ENCODE results near the gene SCUBE3.
A peak's percentile ranks its signal among the peaks of the same experiment; 100 is the strongest.

The SCUBE3 gene

DNA sequence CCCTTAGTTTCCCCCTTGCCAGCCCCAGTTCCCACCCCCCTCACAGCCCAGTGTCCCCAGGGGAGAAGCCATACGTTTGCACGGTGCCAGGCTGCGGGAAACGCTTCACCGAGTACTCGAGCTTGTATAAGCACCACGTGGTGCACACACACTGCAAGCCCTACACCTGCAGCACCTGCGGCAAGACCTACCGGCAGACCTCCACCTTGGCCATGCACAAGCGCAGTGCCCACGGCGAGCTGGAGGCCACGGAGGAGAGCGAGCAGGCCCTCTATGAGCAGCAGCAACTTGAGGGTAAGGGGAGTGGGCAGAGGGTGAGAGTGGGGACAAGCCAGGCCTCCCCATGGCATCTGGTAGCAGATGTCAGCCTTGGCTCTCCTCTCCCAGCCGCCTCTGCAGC, 78.7 kb downstream of the SCUBE3 start:
- Histone ChIP-seq H3K9ac (ENCODE audit: low read depth, low read length, poor library complexity, severe bottlenecking) (no peak overlapping the region), H3K27me3 (ENCODE audit: insufficient read depth, low read length, poor library complexity, severe bottlenecking) (no peaks in the 10 kb centered on the region), H3K4me3 (ENCODE audit: low read length, poor library complexity, severe bottlenecking) (no peak overlapping the region), H3K9me3 (ENCODE audit: insufficient read depth, low read depth, low read length) (no peaks in the 10 kb centered on the region), H3K79me2 (ENCODE audit: insufficient read depth, low read length) (no peaks in the 10 kb centered on the region), H3K9me2 (replicated peaks; ENCODE audit: low read depth, low read length) (no peaks in the 10 kb centered on the region), H3K4me2 (ENCODE audit: low read depth, low read length, poor library complexity, severe bottlenecking) (no peak overlapping the region), H3K36me3 (ENCODE audit: insufficient read depth, low read length) (peaks cover 23% of the 10 kb centered on the region; the same call in 1 of the 2 replicates), H3F3A (ENCODE audit: low read depth) (no peaks in the 10 kb centered on the region), H3K4me1 (ENCODE audit: insufficient read depth, low read length, poor library complexity, severe bottlenecking) (peaks cover 31% of the 10 kb centered on the region), H4K20me1 (ENCODE audit: insufficient read depth, low read length, poor library complexity, severe bottlenecking) (no peaks in the 10 kb centered on the region), H2AFZ (ENCODE audit: low read length) (no peak overlapping the region)
- TF ChIP-seq, protein P1, sequence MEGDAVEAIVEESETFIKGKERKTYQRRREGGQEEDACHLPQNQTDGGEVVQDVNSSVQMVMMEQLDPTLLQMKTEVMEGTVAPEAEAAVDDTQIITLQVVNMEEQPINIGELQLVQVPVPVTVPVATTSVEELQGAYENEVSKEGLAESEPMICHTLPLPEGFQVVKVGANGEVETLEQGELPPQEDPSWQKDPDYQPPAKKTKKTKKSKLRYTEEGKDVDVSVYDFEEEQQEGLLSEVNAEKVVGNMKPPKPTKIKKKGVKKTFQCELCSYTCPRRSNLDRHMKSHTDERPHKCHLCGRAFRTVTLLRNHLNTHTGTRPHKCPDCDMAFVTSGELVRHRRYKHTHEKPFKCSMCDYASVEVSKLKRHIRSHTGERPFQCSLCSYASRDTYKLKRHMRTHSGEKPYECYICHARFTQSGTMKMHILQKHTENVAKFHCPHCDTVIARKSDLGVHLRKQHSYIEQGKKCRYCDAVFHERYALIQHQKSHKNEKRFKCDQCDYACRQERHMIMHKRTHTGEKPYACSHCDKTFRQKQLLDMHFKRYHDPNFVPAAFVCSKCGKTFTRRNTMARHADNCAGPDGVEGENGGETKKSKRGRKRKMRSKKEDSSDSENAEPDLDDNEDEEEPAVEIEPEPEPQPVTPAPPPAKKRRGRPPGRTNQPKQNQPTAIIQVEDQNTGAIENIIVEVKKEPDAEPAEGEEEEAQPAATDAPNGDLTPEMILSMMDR (conservative IDR thresholded peaks at IDR 0.05; ENCODE audit: low read length), result no peak
- no peak for TF ChIP-seq EZH2phosphoT487 (IDR thresholded peaks at IDR 0.05; ENCODE audit: borderline replicate concordance)

DNA sequence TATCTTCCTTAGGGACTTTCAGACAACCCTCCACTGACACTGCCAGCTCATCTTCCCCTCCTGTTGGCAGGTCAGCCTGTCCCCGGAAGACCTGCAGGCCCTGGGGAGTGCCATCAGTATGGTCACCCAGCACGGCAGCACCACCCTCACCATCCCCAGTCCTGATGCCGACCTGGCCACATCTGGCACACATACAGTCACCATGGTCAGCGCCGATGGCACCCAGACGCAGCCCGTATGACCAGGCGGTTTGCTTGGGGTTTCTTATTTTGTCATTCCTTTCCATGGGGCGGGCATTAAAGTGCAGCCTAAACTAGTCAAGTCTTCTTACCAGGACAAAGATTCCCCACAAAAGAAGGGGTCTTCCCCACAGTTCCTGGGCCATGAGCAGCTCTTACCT, 79.9 kb downstream of the SCUBE3 start:
- H3K4me3 ChIP-seq (ENCODE audit: low read length, poor library complexity, severe bottlenecking), result no peak overlapping the region
- H2AFZ ChIP-seq (ENCODE audit: low read length), result no peak overlapping the region
- H3K79me2 ChIP-seq (ENCODE audit: insufficient read depth, low read length), result peaks cover 10% of the 10 kb centered on the region
- H4K20me1 ChIP-seq (ENCODE audit: insufficient read depth, low read length, poor library complexity, severe bottlenecking), result no peaks in the 10 kb centered on the region
- H3K36me3 ChIP-seq (ENCODE audit: insufficient read depth, low read length), result peaks cover 23% of the 10 kb centered on the region; the same call in 1 of the 2 replicates
- TF ChIP-seq EZH2phosphoT487 (IDR thresholded peaks at IDR 0.05; ENCODE audit: borderline replicate concordance), result no peak
- TF ChIP-seq, protein P1 (conservative IDR thresholded peaks at IDR 0.05; ENCODE audit: low read length), result no peak
- peaks cover 36% of the 10 kb centered on the region for H3K4me1 ChIP-seq (ENCODE audit: insufficient read depth, low read length, poor library complexity, severe bottlenecking)
- H3K9me3 ChIP-seq (ENCODE audit: insufficient read depth, low read depth, low read length), result no peaks in the 10 kb centered on the region
- no peaks in the 10 kb centered on the region for H3F3A ChIP-seq (ENCODE audit: low read depth)
- H3K9ac ChIP-seq (ENCODE audit: low read depth, low read length, poor library complexity, severe bottlenecking), result no peak overlapping the region
- H3K27me3 ChIP-seq (ENCODE audit: insufficient read depth, low read length, poor library complexity, severe bottlenecking), result no peaks in the 10 kb centered on the region
- H3K9me2 ChIP-seq (replicated peaks; ENCODE audit: low read depth, low read length), result no peaks in the 10 kb centered on the region
- no peak overlapping the region for H3K4me2 ChIP-seq (ENCODE audit: low read depth, low read length, poor library complexity, severe bottlenecking)

DNA sequence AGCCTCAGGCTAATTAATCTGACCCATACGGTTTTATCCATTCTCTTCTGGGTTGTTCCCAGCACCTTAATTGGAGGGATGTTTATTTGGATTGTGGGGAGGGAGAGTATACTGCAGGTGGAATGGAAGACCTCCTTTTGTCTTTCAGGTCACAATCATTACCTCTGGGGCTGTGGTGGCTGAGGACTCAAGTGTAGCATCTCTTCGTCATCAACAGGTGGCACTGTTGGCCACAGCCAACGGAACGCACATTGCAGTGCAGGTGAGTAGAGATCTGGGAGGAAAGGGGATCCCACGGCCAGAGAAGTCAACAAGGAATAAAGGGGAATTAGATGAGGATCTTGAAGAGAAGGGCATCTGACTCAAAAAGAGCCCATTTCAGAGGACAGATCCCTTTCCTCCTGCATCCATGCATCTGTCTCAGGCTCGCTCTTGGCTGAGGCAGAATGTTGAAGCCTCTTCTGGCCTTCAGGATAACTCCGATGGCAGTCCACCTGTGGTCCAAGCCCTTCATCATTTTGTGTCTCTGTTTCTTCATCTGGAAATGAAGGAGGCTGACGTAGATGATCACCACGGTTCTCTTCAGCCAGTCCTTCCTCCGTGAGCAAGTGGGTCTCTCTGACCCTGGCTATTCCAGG, 80.7 kb downstream of the SCUBE3 start:
- Histone ChIP-seq H3K9me2 (replicated peaks; ENCODE audit: low read depth, low read length) (no peaks in the 10 kb centered on the region), H3F3A (ENCODE audit: low read depth) (no peaks in the 10 kb centered on the region), H3K4me2 (ENCODE audit: low read depth, low read length, poor library complexity, severe bottlenecking) (no peak overlapping the region), H3K79me2 (ENCODE audit: insufficient read depth, low read length) (peaks cover 18% of the 10 kb centered on the region), H4K20me1 (ENCODE audit: insufficient read depth, low read length, poor library complexity, severe bottlenecking) (no peaks in the 10 kb centered on the region), H3K36me3 (ENCODE audit: insufficient read depth, low read length) (peaks cover 17% of the 10 kb centered on the region; the same call in 1 of the 2 replicates), H3K9me3 (ENCODE audit: insufficient read depth, low read depth, low read length) (no peaks in the 10 kb centered on the region), H3K27me3 (ENCODE audit: insufficient read depth, low read length, poor library complexity, severe bottlenecking) (no peaks in the 10 kb centered on the region), H3K4me3 (ENCODE audit: low read length, poor library complexity, severe bottlenecking) (no peak overlapping the region), H3K9ac (ENCODE audit: low read depth, low read length, poor library complexity, severe bottlenecking) (peak overlapping the region; percentile 98), H3K4me1 (ENCODE audit: insufficient read depth, low read length, poor library complexity, severe bottlenecking) (peaks cover 44% of the 10 kb centered on the region), H2AFZ (ENCODE audit: low read length) (no peak overlapping the region)
- TF ChIP-seq, protein P1 (conservative IDR thresholded peaks at IDR 0.05; ENCODE audit: low read length), result peak; percentile 96
- no peak for TF ChIP-seq EZH2phosphoT487 (IDR thresholded peaks at IDR 0.05; ENCODE audit: borderline replicate concordance)
